Measurements from ENCODE around the gene TRMT10A.

DNA sequence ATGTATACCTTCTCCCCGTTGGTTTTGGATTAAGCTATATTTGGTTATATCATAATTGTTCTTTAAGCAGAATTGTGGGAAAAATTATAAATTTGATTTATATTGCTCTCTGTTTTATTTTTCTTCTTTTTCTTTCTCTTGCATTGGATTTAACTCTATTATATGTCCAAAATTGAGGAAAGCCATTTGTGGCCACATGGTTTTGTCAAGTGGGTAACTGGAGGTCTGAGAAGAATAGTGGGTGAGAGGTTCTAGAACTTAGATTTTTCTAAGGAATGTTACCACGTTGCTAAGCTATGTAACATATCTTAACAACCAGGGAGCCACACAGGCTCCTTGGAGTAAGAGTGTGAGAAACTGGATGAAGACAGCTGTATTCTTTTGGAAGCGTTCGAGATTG is 53.1 kb downstream of the TRMT10A start, which contains the start of gene C4orf17:
- TF ChIP-seq, protein P1, sequence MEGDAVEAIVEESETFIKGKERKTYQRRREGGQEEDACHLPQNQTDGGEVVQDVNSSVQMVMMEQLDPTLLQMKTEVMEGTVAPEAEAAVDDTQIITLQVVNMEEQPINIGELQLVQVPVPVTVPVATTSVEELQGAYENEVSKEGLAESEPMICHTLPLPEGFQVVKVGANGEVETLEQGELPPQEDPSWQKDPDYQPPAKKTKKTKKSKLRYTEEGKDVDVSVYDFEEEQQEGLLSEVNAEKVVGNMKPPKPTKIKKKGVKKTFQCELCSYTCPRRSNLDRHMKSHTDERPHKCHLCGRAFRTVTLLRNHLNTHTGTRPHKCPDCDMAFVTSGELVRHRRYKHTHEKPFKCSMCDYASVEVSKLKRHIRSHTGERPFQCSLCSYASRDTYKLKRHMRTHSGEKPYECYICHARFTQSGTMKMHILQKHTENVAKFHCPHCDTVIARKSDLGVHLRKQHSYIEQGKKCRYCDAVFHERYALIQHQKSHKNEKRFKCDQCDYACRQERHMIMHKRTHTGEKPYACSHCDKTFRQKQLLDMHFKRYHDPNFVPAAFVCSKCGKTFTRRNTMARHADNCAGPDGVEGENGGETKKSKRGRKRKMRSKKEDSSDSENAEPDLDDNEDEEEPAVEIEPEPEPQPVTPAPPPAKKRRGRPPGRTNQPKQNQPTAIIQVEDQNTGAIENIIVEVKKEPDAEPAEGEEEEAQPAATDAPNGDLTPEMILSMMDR (IDR thresholded peaks at IDR 0.05), result no peak
- no peak for TF ChIP-seq POLR2A (IDR thresholded peaks at IDR 0.05)

Data from body of pancreas (tissue), 4 donors.